CD4-positive, alpha-beta T cell (primary cell): ENCODE results near the gene CMTM4. TPM values are rescaled to one million over a fixed set of nuclear protein-coding genes. Genes with fewer than 3 reads are reported as not detected.

Experiments
- ATAC-seq: fragments of 200-7000 bp; cut with Tn5 transposase; one replicate; pipeline ENCODE4 v1.10.0; 2022; ENCODE audit warnings: mild to moderate bottlenecking; ENCODE audit not compliant: poor library complexity
- CTCF ChIA-PET: fragments of 350-600 bp; sonication (Branson Sonifier 250); formaldehyde crosslinking; loops from one replicate; lab custom pipeline; 2021; ENCODE audit warnings: antibody characterized with exemption, inconsistent platforms; lab: Charles Lee
- POLR2A ChIA-PET: fragments of 350-600 bp; sonication (Branson Sonifier 250); formaldehyde crosslinking; loops from one replicate; lab custom pipeline; 2021; ENCODE audit warnings: antibody characterized with exemption, inconsistent platforms; lab: Charles Lee
- DNase-seq, 14 experiments: peaks; one replicate each; pipeline ENCODE4 v3.0.0-alpha.2; 2013 to 2020; ENCODE audit warnings: mixed read lengths in 2 of 14
- H3K27ac ChIP-seq, 2 donors: one replicate each; pipeline versions ENCODE4 v1.5.1 to v1.7.0; 2013; ENCODE audit warnings: low read length in 2 of 2, low read depth in 1 of 2, mild to moderate bottlenecking in 1 of 2
- H3K27me3 ChIP-seq, 2 experiments: 1 replicate in 1 of 2; 2 replicates in 1 of 2; pipeline versions ENCODE4 v1.6.1 to v1.7.0; 2013; ENCODE audit warnings: low read length in 2 of 2, control low read depth in 1 of 2, mild to moderate bottlenecking in 1 of 2, moderate library complexity in 1 of 2; ENCODE audit not compliant: insufficient read depth in 2 of 2, control insufficient read depth in 1 of 2
- H3K36me3 ChIP-seq: one replicate; pipeline ENCODE4 v1.6.1; 2013; ENCODE audit warnings: low read length, control low read depth; ENCODE audit not compliant: insufficient read depth
- H3K4me1 ChIP-seq: one replicate; pipeline ENCODE4 v1.6.1; 2013; ENCODE audit warnings: low read length, control low read depth; ENCODE audit not compliant: insufficient read depth
- H3K4me3 ChIP-seq: one replicate; pipeline ENCODE4 v1.5.1; 2013; ENCODE audit warnings: mild to moderate bottlenecking, low read length, moderate library complexity
- H3K9me3 ChIP-seq, 2 experiments: 1 replicate in 1 of 2; 2 replicates in 1 of 2; pipeline versions ENCODE4 v1.6.1 to v1.7.0; 2013; ENCODE audit warnings: low read length in 2 of 2, mild to moderate bottlenecking in 2 of 2, control low read depth in 1 of 2, moderate library complexity in 1 of 2; ENCODE audit not compliant: control insufficient read depth in 1 of 2, insufficient read depth in 1 of 2
- H3K27ac Mint-ChIP-seq: one replicate; pipeline ENCODE4 v1.8.0; 2020; ENCODE audit warnings: mixed read lengths
- H3K27me3 Mint-ChIP-seq: one replicate; pipeline ENCODE4 v1.8.0; 2021; ENCODE audit warnings: mixed read lengths
- H3K36me3 Mint-ChIP-seq: one replicate; pipeline ENCODE4 v1.8.0; 2021; ENCODE audit warnings: low read depth, mixed read lengths
- H3K4me1 Mint-ChIP-seq: one replicate; pipeline ENCODE4 v1.8.0; 2021; ENCODE audit warnings: low read depth, mixed read lengths
- H3K4me3 Mint-ChIP-seq: one replicate; pipeline ENCODE4 v1.8.0; 2020; ENCODE audit warnings: mild to moderate bottlenecking, mixed read lengths
- H3K9me3 Mint-ChIP-seq: one replicate; pipeline ENCODE4 v1.8.0; 2020; ENCODE audit warnings: mixed read lengths
- intact Hi-C, 2 experiments: fragments of 100-400 bp; cut with DNase I in 1 of 2; cut with micrococcal nuclease in 1 of 2; formaldehyde crosslinking; loops; one replicate each; pipeline versions ENCODE4 v1.15.1 to v1.9.0; 2023 to 2025; cut with DNase I, micrococcal nuclease
- polyA plus RNA-seq, 2 donors: library from polyadenylated mRNA; unstranded; fragments of 120-200 nt; gene quantifications; one replicate each; pipeline ENCODE4 v1.2.1, GENCODE V29; 2013
- total RNA-seq, 174 experiments: library from RNA in 2 of 174; stranded (reverse) in 2 of 174; gene quantifications; one replicate each; pipeline ENCODE4 v1.2.3 and lab custom pipeline; 2021 to 2026
- TF ChIP-seq, protein P1 (sequence below): fragments of 200-600 bp; IDR thresholded peaks from one replicate; pipeline ENCODE4 v1.8.0; 2022; ENCODE audit warnings: antibody characterized with exemption, mild to moderate bottlenecking

CMTM4 gene
- total RNA-seq (1 to 10 TPM; 1.1 to 1.6 TPM), total RNA-seq (lab: John Stamatoyannopoulos, UW) (1.4 to 11.4 (median 4.5) reads per million in 172 experiments)
- 1.5 TPM for polyA plus RNA-seq (2013, experiment 1 of 2)
- polyA plus RNA-seq (2013, experiment 2 of 2): 2.2 TPM

DNA sequence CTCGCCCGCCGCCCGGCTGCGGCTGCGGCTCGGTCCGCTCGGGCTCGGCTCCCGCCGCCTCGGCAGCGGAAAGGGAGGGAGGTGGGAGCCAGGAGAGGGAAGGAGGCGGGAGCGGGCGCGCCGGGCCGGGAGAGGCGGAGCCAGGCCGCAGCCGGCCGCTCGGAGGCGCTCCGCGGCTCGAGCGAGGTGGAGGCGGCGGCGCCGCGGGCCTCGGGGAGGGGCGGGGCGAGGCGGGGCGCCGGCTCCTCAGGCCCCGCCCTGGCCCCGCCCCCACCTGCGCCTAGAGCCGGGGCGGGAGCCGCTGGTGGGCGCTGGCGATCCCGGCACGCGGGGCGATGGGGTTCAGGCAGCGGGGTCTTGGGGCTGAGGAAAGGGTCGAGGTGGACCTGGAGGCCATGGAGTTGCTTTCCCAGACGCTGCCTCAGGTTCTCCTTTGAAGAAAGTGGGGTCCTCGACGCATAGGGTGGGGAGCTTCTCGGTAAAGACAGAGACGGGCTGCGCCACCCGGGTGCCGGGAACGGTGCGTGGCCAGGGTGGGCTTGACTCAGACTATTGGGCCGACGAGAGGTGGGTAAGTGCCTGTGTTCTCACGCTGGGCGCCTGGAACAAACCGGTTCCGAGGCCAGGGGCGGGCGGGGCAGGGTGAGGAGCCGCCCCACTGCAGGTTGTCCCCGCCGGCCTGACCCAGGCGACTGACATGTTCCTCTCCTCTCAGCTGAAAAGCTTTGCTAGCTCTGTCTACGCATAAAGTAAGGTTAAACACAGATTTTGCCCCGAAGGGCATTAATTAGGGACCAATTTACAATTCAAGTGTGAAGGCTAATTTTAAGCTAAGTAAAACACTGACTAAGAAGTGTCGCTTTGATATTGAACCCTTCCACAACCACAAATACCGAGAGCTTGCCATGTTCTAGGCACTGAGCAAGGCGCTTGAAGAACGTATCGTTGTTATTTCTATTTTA lies at the start of gene CMTM4:
Gene CMTM4 (minus strand): TSS at position 75 of the 962 bp plus-strand sequence. CDS start 218 bp downstream, outside the sequence.
- Mint-ChIP-seq H3K4me3 (peak within 1 kb of the TSS; percentile 90), H3K27ac (peak within 1 kb of the TSS; percentile 63), H3K9me3 (no peaks in the 10 kb centered on the region), H3K36me3 (no peaks in the 10 kb centered on the region), H3K27me3 (peaks cover 4% of the 10 kb centered on the region), H3K4me1 (peaks cover 14% of the 10 kb centered on the region)
- CTCF ChIA-PET: interaction anchor here (0.9 to 1.8 kb wide), 5 partner anchors 46 to 144 kb away, joined by 3 to 6 read pairs (median 4); partner anchors contain the start of genes CKLF and NAE1
- H3K4me3 ChIP-seq: peak within 1 kb of the TSS; percentile 73
- peak; percentile 42 to 92 (median 72) for DNase-seq
- H3K36me3 ChIP-seq: no peaks in the 10 kb centered on the region
- H3K4me1 ChIP-seq: peaks cover 16% of the 10 kb centered on the region
- no peak within 1 kb of the TSS for H3K27ac ChIP-seq
- intact Hi-C loops: loop anchor here (1.0 to 5.0 kb wide), 4 partner anchors 45 to 135 kb away; partner anchors contain the start of gene DYNC1LI2 (in 1 of the 2)
- ATAC-seq: peak; percentile 95
- H3K27me3 ChIP-seq: peaks cover 0 to 4% of the 10 kb centered on the region in 2 experiments
- TF ChIP-seq, protein P1, sequence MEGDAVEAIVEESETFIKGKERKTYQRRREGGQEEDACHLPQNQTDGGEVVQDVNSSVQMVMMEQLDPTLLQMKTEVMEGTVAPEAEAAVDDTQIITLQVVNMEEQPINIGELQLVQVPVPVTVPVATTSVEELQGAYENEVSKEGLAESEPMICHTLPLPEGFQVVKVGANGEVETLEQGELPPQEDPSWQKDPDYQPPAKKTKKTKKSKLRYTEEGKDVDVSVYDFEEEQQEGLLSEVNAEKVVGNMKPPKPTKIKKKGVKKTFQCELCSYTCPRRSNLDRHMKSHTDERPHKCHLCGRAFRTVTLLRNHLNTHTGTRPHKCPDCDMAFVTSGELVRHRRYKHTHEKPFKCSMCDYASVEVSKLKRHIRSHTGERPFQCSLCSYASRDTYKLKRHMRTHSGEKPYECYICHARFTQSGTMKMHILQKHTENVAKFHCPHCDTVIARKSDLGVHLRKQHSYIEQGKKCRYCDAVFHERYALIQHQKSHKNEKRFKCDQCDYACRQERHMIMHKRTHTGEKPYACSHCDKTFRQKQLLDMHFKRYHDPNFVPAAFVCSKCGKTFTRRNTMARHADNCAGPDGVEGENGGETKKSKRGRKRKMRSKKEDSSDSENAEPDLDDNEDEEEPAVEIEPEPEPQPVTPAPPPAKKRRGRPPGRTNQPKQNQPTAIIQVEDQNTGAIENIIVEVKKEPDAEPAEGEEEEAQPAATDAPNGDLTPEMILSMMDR: no peak
- POLR2A ChIA-PET: interaction anchor here (1.0 to 2.7 kb wide), 6 partner anchors 13 to 291 kb away, joined by 3 to 8 read pairs (median 4); partner anchors contain the start of genes CKLF, CMTM3 and DYNC1LI2
- no peaks in the 10 kb centered on the region for H3K9me3 ChIP-seq

DNA sequence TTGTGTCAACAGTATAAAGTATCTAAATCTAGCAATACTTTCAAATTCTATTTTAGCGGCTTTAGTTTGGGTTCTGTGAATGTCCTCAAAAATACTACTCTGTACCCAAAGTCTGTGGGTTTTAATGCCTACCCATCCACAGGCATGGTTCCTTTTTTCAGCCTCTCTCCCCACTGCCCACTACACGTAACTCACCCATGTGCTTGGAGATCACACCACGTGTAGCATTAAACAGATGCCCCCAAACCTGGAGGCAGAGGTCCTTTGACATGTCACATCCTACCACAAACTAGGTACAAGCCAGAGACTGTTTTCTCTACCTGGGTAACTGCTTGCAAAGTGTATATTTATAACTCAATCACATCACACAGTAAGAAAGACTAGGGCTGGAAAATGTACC lies 49.5 kb upstream of the CMTM4 start:
- TF ChIP-seq, protein P1: no peak
- Histone ChIP-seq H3K36me3 (peaks cover 61% of the 10 kb centered on the region), H3K4me3 (no peak overlapping the region), H3K27ac (no peak overlapping the region), H3K27me3 (no peaks in the 10 kb centered on the region), H3K9me3 (no peaks in the 10 kb centered on the region), H3K4me1 (peaks cover 28% of the 10 kb centered on the region)
- intact Hi-C loops: no loop called here
- no peak for ATAC-seq
- Mint-ChIP-seq H3K9me3 (no peaks in the 10 kb centered on the region), H3K27ac (no peak overlapping the region), H3K4me3 (no peak overlapping the region), H3K36me3 (peaks cover 78% of the 10 kb centered on the region), H3K4me1 (peaks cover 42% of the 10 kb centered on the region), H3K27me3 (no peaks in the 10 kb centered on the region)
- DNase-seq: no peak
- CTCF ChIA-PET: no interaction called here
- POLR2A ChIA-PET: no interaction called here

DNA sequence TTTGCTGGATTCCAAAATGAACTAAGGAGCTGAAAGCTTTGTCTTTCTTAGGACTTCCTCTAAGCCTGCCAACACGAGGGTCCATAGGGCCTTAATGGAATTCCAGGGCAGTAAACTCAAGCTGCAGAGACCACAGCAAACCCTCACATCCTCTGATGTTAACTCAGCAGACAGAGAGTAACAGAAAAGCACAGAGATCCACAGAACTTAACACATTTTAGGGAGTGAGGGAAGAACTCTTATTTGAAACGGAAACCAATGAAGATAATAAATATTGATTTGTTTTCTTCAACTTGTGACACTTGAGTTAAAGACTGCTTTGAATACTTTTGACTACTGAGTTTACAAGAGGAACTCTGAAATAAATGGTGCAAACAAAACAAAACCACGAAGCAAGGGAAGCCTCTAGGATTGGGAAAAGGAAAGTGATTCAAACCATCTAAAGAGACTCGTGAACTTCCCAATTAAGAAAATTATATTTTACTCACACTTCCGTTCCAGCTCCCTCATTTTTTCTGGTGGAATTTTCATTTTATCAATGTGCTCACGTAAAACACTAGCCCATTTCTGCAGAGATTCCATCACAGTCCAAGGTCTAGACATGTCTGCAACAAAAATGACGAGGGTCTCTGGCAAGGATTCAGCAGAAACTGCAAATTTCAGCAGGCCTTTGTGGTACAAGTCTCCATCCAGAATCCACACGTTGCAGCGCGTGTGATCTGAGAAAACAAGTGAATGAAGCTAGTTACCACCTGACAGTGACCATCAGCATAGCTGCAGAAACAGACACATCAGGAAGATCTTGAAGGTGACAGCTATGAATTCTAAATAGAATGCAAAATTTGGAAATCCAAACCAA lies 45.6 kb upstream of the CMTM4 start:
- no peaks in the 10 kb centered on the region for H3K9me3 Mint-ChIP-seq
- TF ChIP-seq, protein P1: no peak
- intact Hi-C loops: loop anchor here (2.0 to 5.0 kb wide), 3 partner anchors 90 to 335 kb away; no protein-coding TSS in a partner anchor
- peaks cover 35% of the 10 kb centered on the region for H3K4me1 Mint-ChIP-seq
- DNase-seq (no peak), ATAC-seq (no peak)
- H3K27me3 Mint-ChIP-seq: no peaks in the 10 kb centered on the region
- Histone ChIP-seq H3K27me3 (no peaks in the 10 kb centered on the region), H3K36me3 (peaks cover 73% of the 10 kb centered on the region), H3K9me3 (no peaks in the 10 kb centered on the region), H3K4me1 (peaks cover 20% of the 10 kb centered on the region), H3K27ac (no peak overlapping the region), H3K4me3 (no peak overlapping the region)
- POLR2A ChIA-PET: no interaction called here
- H3K4me3 Mint-ChIP-seq: no peak overlapping the region
- H3K27ac Mint-ChIP-seq: no peak overlapping the region
- peaks cover 75% of the 10 kb centered on the region for H3K36me3 Mint-ChIP-seq
- CTCF ChIA-PET: interaction anchor here (0.7 to 3.3 kb wide), 3 partner anchors 15 to 91 kb away, joined by 6 to 18 read pairs (median 8); no protein-coding TSS in a partner anchor
